ENCODE measurements around the gene CACHD1.

GRCh38 chr1:64678366-64678765, 208.4 kb downstream of the CACHD1 start:
- no peak for TF ChIP-seq CTCF (conservative IDR thresholded peaks at IDR 0.05; ENCODE audit: low read length)
- no peak for TF ChIP-seq EZH2phosphoT487 (IDR thresholded peaks at IDR 0.05; ENCODE audit: borderline replicate concordance, low read depth, low read length)
